HFFc6 (cell line): ENCODE measurements around the gene KDM2B. TPM values are rescaled to one million over a fixed set of nuclear protein-coding genes. Genes with fewer than 3 reads are reported as not detected.

Experiments used
- DNase-seq: peaks from one replicate; pipeline ENCODE4 v3.0.0-alpha.2; 2018
- H3K27ac Mint-ChIP-seq: 2 replicates; pipeline ENCODE4 v1.8.0; 2020; ENCODE audit warnings: mild to moderate bottlenecking, mixed read lengths
- H3K27me3 Mint-ChIP-seq: 2 replicates; pipeline ENCODE4 v1.8.0; 2021; ENCODE audit warnings: mild to moderate bottlenecking, moderate library complexity, mixed read lengths; ENCODE audit not compliant: insufficient read depth
- H3K36me3 Mint-ChIP-seq: 2 replicates; pipeline ENCODE4 v1.8.0; 2021; ENCODE audit warnings: low read depth, mixed read lengths
- H3K4me1 Mint-ChIP-seq: 2 replicates; pipeline ENCODE4 v1.8.0; 2020; ENCODE audit warnings: low read depth, mixed read lengths
- H3K4me3 Mint-ChIP-seq: 2 replicates; pipeline ENCODE4 v1.8.0; 2020; ENCODE audit warnings: mild to moderate bottlenecking, moderate library complexity, mixed read lengths
- H3K9me3 Mint-ChIP-seq: 2 replicates; pipeline ENCODE4 v1.8.0; 2020; ENCODE audit warnings: mild to moderate bottlenecking, mixed read lengths
- total RNA-seq, 6 experiments: library from RNA; stranded (reverse); fragmentation: NEBNext Ultra II Directional; extraction: Animal tissue kit (Norgen Biotek cat#: 25700); gene quantifications; 2 replicates in 1 of 6; 3 replicates in 5 of 6; pipeline ENCODE4 v1.2.3, GENCODE V29; 2021
- TF ChIP-seq, protein P1 (sequence below): fragments of 200-600 bp; sonication (generic); IDR thresholded peaks from 2 replicates; pipeline ENCODE4 v1.5.0; 2021; ENCODE audit warnings: antibody characterized with exemption, mild to moderate bottlenecking

KDM2B gene
- total RNA-seq, 6 experiments from 2014 or later, result 15.4 to 24.0 (median 21.5) TPM

DNA sequence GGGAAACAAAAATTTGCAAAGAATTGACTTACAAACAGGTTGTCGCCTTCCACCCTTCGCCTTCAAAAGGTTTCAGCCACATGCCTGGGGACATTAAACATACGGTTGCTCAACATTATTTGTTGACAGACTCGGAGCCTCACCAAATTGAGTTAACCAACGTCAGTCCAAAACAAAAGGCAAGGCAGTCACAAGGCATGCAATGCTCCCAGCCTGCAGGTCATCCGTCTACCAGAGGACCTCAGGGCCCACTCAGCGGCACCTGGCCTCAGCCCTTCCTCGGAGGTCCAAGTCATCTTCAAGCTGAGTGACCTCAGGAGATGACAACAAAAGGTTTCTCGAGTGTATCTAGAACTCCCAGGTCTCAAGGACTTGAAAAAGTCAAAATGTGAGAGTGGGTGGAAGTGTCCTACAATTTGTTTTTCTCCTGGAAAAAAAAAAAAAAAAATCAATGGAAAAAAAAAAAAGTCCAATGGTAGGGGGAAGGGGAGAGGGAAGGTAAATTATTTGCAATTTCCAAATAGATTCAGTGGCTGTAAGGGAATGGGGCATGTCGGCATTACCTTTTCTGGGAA lies 64.3 kb downstream of the KDM2B start:
- Mint-ChIP-seq H3K4me3 (no peak overlapping the region), H3K27me3 (peaks cover 3% of the 10 kb centered on the region; the same call in 1 of the 2 replicates), H3K36me3 (0 out of 2 replicates have a peak, but pooled peaks cover 4% of the 10 kb centered on the region), H3K9me3 (no peaks in the 10 kb centered on the region), H3K27ac (no peak overlapping the region), H3K4me1 (peaks cover 6% of the 10 kb centered on the region; the same call in 1 of the 2 replicates)
- TF ChIP-seq, protein P1, sequence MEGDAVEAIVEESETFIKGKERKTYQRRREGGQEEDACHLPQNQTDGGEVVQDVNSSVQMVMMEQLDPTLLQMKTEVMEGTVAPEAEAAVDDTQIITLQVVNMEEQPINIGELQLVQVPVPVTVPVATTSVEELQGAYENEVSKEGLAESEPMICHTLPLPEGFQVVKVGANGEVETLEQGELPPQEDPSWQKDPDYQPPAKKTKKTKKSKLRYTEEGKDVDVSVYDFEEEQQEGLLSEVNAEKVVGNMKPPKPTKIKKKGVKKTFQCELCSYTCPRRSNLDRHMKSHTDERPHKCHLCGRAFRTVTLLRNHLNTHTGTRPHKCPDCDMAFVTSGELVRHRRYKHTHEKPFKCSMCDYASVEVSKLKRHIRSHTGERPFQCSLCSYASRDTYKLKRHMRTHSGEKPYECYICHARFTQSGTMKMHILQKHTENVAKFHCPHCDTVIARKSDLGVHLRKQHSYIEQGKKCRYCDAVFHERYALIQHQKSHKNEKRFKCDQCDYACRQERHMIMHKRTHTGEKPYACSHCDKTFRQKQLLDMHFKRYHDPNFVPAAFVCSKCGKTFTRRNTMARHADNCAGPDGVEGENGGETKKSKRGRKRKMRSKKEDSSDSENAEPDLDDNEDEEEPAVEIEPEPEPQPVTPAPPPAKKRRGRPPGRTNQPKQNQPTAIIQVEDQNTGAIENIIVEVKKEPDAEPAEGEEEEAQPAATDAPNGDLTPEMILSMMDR, result no peak
- no peak for DNase-seq

DNA sequence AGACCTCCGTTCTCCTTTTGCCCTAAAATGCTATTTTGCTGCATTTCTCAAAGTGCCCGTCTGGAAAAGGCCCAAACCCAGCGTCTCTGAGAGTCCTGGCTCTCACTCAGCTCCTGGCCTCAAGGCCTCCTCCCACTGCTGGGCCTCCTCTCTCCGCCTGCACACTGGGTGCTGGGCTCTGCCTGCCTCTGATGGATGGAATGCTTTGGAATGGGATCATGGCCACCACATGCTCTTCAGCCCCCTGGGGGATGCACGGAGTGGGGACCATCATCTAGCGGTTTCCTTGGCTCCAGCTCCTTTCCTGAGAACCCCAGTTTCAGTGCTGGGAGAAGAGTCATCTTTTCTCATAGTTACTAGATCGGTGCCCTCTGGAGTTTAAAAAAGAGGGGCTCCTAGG lies 65.2 kb downstream of the KDM2B start:
- Mint-ChIP-seq H3K9me3 (no peaks in the 10 kb centered on the region), H3K4me1 (peaks cover 6% of the 10 kb centered on the region; the same call in 1 of the 2 replicates), H3K4me3 (no peak overlapping the region), H3K27ac (no peak overlapping the region), H3K27me3 (no peaks in the 10 kb centered on the region), H3K36me3 (0 out of 2 replicates have a peak, but pooled peaks cover 4% of the 10 kb centered on the region)
- no peak for DNase-seq
- TF ChIP-seq, protein P1, result no peak

DNA sequence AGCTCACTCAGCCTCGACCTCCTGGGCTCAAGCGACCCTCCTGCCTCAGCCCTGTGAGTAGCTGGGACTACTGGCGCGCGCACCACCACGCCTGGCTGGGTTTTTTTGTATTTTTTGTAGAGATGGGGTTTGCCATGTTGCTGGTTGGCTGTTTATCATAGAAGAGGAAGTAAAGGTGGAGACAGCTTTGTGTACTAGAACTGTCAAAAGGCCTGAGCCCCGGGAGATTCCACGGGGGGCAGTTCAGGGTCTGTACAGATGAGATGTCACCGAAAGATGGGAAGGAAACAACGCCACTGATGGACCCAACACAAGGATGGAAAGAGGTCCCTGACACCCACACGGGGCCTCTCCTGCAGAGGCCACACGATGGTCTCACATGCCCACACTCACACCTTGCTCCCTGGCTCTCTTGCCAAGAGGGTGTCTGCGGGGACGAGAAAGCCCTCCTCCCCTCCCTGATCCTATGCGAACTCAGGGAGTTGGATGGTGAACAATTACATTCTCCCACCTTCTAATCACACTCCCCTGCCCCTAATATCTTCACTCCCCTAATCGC lies 66.6 kb downstream of the KDM2B start:
- 0 out of 2 replicates have a peak, but pooled peaks cover 1% of the 10 kb centered on the region for H3K36me3 Mint-ChIP-seq
- no peaks in the 10 kb centered on the region for H3K9me3 Mint-ChIP-seq
- TF ChIP-seq, protein P1, result no peak
- H3K4me1 Mint-ChIP-seq, result peaks cover 6% of the 10 kb centered on the region; the same call in 1 of the 2 replicates
- H3K27ac Mint-ChIP-seq, result no peak overlapping the region
- no peak overlapping the region for H3K4me3 Mint-ChIP-seq
- DNase-seq, result no peak
- no peaks in the 10 kb centered on the region for H3K27me3 Mint-ChIP-seq

DNA sequence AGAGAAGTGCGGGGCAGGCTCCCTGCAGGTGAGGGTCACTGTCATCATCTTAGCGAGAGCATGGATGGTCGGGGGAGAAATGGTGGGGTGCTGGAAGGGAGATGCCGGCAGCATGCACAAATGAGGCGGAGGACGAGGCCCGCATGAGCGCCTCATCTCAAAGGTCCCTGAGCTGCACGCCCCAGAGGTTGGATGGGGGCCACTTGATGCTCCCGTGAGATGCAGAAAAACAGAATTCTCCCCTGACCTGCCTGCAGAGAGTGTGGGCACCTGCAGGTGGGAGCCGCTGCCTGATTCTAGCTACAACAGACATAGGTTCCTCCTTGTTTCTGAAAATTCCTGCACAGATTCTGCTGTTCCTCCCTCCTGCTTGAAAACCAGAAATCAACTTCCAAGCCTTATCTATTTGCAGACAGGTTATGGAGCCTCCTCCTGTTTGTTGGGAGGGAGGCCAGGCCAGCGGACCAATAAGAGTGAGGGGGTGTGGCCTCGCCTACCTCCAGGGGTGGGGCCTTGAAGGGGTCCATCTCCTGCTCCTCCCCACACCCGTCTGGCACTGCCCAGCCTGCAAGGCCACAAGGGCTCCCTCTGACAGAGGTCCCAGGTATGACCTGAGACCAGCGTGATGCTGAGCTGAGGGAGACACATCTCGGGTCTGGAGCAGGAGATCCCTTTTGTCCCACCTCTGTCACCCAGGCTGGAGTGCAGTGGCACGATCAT lies 67.2 kb downstream of the KDM2B start:
- H3K27me3 Mint-ChIP-seq, result no peaks in the 10 kb centered on the region
- no peak overlapping the region for H3K4me3 Mint-ChIP-seq
- no peak overlapping the region for H3K27ac Mint-ChIP-seq
- H3K4me1 Mint-ChIP-seq, result peaks cover 6% of the 10 kb centered on the region; the same call in 1 of the 2 replicates
- H3K36me3 Mint-ChIP-seq, result no peaks in the 10 kb centered on the region
- TF ChIP-seq, protein P1, result no peak
- no peaks in the 10 kb centered on the region for H3K9me3 Mint-ChIP-seq
- no peak for DNase-seq

DNA sequence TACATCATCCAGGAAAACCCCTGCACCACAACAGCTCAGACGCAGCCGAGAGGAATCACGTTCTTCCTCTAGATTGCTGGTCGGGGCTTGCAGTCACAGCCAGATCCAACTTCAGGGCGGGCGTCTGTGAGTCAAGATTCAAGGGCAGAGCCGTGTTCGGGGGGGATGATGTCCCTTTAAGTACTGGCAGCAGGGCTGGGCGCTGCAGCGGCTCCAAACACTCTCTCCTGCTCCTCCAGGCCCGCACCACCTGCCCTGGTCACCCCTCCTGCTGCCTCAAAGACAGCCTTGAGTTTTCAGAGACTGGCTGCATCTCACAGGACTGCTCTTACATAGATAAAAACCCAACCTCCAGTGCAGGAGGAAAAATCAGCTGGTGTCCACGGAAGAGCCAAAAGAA lies 68.3 kb downstream of the KDM2B start:
- Mint-ChIP-seq H3K9me3 (no peaks in the 10 kb centered on the region), H3K4me1 (peaks cover 6% of the 10 kb centered on the region; the same call in 1 of the 2 replicates), H3K36me3 (no peaks in the 10 kb centered on the region), H3K27me3 (no peaks in the 10 kb centered on the region), H3K27ac (no peak overlapping the region), H3K4me3 (no peak overlapping the region)
- no peak for DNase-seq
- TF ChIP-seq, protein P1, result no peak
